HG03439 (cell line): ENCODE data around the gene ARMC12.

Experiments
- ATAC-seq: cut with Tn5 transposase; IDR thresholded peaks from one replicate; pipeline ENCODE4 v1.9.1; 2021; ENCODE audit warnings: mild to moderate bottlenecking, moderate library complexity; ENCODE audit not compliant: unreplicated experiment

Gene ARMC12

DNA sequence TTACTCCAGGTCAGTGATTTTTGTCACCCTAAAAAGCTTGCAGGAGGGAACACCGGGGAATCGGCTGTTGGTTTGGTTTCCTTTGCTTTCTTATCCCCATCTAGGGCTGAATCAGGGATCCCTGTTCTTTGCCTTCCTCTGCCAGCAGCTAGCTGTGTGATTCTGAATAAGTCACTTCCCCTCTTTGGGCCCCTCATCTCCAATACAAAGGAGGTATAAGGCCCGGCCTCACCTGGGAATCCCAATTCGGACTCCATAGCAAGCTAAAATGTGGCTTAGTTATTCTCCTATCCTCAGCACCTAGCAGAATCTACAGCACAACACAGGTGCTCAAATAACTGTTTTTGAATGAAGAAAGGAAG, 18.5 kb upstream of the ARMC12 start:
- no peak for ATAC-seq

DNA sequence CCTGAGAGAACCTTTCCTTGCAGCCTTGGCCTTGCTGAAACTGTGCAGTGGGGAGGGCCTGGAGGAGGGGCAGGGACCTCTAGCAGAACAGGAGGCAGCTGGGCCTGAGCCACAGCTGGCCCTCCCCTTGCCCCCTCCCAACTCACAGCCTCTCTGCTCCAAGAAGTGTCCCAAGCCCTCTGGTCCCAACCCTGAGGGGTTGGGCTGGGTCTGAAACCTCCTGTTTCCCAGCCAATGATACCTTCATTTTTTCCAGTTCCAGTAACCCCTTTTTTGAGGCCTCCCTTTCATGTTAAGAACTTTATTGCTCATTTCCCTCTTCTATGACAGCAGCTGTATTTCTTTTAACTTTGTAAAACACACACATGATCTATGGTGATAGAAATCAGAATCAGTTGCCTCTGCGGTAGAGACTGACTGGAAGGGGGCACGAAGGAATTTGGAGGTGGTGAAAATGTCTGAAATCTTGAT, 17.9 kb upstream of the ARMC12 start:
- no peak for ATAC-seq

DNA sequence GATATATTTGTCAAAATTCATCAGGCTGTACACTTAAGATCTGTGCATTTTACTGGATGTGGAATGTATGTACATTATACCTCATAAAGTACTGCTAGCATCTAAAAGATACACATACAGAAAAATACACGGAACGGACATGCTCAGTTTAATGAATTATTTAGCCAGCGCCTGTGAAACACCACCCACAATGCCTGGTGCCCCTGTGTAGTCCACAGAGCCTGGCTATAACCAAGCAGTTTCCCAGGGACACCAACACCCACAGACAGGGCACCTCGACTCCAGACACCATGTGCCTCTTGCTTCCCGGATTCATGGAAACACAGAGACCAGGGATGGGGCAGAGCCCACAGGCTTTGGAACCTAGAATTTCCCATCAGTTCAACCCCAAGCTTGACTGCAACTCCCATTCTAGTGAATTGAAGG, 17.4 kb upstream of the ARMC12 start:
- ATAC-seq, result no peak

DNA sequence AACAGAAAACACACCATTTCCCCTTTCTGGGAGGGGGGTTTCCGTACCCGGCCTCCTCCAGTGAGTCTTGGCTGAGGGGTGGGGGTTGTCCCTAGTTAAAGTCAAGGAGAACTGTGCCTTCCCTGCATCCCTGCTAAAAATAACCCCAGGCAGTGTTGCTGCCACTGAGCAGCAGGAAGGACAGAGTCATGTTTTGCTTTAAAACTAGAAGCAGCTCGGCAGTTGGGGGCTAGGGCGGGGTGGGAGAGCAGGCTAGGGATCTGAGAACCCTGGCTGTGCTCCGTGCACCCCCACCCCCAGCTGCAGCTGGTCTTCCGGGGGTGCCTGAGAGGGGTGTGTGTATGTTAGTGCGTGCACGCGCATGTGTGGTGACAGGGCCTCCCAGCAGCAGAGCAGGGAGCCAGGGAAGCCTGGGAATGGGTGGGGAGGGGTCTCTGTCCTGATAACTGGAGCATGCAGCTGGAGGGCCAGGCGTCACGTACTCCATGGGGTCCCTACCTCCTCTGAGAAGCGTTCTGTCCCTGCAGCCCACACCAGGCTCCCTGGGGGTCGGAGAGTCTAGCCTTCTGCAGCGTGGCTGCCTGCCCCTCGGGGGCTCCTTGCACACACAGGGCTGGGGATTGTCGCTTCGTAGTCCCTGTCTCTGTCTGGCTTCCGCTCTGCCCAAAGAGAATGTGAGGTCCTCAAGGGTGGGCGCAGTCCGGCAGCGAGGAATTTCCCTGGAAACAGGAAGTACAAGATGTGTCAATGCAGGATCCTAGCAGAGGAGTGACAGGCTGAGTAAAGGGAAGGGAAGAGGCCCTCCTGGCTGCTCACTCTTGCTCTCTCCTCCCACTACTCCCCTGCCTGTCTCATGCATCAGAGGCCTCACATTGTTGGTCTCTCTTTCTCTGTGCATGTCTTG, 16.8 kb upstream of the ARMC12 start:
- ATAC-seq, result no peak

DNA sequence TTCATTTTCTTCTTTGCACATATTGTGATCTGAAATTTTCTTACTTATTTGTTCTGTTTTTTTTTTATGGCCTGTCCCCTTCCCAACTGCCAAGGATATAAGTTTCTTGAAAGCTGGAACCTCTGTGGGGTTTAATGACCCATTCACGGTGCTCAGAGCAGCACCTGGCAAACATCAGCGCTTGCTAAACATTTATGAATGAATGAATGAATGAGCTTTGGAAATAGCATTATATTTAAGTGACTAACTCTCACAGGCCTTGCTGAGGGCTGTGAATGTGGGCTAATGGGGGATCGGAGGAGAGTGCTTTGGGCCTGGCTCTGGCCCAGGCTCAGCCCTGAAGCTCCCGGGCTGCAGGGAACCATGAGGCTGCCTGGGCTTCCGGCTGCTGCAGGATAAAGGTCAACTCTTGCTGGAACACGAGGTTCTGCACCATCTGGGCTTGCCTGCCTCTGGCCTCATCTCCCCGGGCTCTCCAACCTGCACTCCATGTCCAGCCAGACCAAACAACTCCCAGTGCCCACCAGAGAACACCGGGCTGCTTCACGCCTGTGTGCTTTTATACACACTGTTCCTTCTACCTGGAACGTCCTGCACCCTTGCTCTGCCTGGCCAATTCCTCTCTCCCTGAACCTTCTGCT, 14.6 kb upstream of the ARMC12 start:
- ATAC-seq, result no peak

DNA sequence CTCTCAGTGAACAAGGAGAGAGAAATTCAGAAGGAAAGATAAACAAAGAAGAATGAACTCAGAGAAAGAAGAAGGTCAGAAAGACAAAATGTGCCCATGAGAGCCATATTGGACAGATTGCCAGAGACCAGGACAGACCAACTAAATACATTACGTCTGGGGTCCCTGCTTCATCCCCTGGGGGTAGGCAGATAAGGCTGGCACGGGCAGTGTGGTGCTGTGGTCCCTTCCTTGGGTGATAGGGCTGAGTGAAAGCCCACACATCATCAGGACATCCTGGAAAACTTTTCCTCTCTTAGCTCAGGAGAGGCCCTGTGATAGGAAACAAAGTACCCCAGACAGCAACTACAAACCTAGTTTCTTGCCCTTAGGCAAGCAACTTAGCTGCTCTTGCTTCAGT, 13.2 kb upstream of the ARMC12 start:
- no peak for ATAC-seq

DNA sequence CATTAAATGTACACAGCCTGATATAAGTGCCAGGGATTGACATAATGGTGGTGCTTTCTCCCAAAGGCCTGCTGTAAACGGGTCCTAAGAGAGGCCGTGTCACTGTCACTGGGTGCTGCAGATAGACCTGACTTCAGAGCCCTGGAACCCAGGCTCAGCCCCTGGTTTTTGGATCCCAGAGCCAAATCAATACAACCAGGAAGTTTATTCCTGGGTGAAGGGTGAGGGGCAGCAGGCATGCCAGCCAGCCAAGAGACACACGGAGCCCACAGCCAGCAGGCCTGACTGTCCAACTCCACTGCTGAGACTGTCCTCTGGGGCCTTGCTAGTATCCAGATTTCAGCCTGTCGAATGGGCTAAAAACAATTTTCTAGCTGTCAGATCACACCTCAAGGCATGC, 12.8 kb upstream of the ARMC12 start:
- no peak for ATAC-seq

DNA sequence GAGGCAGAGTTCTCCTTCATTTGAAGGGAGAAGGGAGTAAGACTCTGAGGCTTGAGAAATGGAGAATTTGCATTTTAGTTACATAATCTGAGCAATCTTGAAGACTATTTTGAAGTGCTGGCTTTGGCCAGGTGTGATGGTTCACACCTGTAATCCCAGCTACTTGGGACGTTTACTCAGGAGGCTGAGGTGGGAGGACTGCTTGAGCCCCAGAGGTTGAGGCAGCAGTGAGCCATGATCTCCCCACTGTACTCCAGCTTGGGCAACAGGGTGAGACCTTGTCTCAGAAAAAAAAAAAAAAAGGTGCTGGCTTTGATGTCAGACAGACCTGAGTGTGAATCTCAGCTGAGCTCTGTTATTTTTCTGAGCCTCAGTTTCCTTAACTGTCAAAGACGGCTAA, 12.4 kb upstream of the ARMC12 start:
- no peak for ATAC-seq

DNA sequence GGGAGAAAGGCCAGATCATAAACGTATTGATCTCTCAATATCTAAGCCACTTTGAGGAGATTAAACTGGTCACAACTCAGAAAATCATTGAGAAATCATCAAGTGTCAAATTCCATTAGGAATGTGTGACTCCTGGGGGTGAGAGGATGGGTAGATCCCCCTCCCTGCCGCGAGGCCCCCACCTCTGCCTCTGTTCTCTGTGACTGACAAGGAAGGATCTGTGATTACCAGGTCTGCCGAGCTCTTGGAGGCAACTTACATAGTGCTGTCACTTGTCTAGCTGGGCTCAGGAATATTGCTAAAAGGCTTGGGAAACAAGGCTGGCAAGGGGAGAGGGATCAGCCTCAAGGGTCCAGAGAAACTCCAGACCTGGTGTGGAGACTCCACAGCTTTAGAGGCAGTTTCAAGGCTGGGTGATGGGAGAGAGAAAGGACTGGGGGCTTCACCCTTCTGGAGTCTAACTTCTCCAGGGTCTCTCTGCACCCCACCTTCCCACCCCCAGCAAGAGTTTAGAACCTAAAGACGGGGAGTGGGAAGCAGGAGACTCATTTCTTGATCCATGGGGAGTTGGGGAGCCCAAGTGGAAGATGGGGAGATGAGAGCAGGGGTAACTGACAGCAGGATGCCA, 11.6 kb upstream of the ARMC12 start:
- ATAC-seq, result no peak

DNA sequence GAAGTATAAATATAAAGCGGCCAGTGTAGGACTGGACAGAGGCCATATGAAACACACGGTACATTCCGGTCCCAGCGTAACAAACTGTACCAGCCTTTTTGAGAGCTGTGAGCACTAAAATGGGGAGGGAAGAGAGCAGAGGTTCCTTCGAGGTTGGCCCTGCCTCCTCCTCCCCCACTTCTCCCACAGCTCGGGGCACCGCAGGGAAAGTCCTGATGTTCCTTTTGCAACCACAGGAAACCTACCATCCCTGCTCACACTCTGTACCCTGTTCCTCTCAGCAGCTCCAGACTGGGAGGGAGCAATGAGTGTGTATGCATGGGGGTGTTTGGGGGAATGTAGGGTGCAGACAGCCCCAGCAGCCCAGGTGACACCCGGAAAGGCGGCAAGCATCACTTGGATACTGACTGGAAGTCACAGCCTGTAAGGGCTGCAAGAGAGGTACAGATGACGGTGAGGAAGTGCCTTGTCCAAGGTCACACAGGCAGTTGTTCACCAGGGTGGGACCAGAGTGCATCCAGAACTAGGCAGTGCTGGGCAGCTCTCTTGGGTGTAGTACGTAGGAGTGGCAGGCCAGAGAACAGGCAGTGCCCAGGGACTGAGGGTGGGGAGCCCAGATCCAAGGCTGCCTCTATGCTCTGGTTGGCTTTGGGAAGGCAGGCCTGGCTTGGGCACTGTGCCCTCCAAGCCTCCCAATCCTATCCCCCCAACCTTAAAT, 11.0 kb upstream of the ARMC12 start:
- ATAC-seq, result no peak

DNA sequence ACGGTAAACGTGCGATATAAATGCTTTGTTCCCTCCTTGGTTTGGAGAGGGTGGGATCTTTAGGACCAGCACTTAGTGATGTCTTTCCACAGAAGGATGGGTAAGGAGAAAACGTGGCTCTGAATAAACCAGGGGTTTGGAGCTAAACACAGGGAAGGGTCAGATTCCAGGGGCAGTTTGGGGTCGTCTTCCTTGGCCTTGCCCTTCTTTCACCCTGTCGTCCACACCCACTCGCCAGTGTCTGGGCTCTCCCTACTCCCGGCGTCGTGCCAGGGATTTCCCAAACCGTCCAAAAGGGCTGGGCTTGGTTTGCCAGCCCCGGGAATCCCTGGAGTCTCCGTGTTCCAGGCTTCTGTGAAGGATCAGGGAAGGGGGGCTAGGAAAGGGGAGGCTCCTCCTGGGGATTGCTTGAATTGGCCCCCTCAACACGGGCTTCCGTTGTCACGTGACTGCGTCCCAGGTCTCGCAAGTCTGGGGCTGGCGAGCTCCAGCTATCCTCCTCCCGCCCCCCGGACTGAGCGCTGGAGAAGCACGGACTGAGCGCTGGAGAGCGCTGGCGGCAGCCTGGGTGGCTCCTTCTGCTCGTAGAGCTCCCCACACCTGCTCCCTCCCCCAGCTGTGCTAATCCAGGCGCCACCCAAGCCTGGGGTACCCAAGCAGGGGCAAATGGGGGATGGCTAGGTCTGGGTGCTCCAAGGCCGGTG, 9.4 kb upstream of the ARMC12 start:
- ATAC-seq, result peak; percentile 8

DNA sequence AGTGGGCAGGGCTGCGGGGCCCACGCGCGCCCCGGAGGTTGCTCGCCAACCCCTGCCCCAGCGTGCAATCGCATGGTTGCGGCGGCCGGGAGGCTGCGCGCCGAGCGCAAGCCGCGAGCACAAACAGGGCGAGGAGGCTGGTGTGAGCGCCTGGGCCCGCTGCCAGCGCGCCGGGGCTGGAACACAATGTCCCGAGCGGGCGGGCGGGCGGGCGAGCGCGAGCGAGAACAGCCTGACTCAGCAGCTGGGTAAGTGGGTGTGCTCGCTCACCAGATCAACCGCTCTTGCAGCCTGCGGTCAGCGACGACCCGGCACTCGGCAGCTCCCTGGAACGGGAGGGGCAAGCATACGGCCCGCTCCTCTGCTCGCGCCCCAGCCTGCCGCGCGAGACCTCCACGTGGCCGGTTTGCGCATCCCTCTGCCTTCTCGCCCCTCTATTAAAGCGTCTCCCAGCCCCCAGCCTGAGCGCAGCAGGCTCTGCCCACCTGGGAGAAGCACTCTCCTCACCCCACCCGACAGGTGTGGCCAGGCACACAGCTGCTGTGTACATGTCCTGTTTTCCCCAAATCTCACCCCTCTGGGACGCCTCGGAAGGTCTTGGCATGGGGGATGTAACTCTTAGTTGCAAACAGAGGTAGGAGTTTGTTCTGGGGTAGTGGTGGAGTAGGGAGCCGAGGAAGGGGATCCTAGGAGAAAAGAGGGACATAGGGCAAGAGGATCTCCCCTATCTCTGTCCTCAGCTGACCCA, 8.7 kb upstream of the ARMC12 start:
- peak; percentile 51 for ATAC-seq

DNA sequence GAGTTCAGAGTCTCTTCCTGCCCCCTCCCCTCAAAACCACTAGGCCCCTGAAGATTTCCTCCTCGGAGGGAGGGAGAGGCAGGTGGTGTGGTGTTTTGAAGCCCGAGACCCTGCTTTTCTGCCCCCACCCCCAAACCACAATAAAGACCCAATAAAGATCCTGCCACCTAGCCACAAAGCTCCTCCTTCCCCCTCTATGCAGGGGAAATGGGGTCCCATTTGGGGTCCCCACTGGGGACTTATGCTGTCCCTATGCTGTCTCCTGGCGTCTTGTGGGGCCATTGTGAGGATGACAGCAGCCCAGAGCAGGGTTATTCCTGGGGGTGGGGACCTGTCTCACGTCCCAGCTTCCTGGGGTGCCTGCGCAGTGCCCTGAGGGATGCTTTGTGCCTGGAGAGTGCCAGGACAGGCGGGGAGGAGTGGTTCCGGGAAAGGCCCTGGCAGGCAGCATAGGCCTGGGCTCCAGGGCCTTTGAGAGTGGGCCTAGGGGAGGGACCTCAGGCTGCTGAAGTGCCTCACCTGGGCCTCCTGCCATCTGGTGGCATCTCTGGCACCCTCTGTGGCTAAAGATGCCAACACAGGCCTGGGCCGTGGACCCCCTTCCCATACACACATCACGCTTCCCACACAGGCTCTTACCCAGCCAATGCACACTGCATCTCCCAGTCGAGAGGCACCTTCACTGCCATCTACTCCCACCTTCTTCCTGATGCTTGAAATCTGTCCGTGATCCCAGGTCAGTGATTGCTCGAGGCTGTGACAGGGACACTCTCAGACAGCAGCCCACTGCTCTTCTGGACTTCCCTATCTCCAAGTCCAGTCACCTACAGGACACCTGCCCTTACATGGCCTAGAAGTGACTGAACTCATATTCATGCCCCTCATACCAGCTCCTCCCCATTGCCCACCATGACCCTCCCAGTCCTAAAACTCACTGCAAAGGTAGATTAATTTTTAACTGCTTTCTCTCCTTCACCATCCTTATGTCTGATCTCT, 7.9 kb upstream of the ARMC12 start:
- no peak for ATAC-seq

DNA sequence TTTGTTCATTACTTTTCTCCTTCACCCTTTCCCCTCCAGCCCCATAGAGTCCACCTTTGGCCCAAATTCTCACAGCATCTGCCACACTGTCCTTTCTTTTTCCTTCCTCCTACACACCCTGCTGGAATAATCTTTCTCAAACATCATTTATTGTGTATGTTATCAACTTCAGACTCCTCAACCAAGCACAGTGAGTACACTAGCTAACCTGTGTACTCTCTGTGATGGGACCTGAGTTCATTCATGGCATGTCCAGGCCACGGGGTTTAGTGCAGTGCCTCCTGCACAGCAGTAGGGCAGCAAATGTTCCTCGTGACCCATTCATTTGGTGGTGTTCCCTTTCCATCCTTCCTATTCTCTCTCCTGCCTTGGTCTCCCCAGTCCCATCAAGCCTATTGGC, 7.1 kb upstream of the ARMC12 start:
- ATAC-seq, result no peak

DNA sequence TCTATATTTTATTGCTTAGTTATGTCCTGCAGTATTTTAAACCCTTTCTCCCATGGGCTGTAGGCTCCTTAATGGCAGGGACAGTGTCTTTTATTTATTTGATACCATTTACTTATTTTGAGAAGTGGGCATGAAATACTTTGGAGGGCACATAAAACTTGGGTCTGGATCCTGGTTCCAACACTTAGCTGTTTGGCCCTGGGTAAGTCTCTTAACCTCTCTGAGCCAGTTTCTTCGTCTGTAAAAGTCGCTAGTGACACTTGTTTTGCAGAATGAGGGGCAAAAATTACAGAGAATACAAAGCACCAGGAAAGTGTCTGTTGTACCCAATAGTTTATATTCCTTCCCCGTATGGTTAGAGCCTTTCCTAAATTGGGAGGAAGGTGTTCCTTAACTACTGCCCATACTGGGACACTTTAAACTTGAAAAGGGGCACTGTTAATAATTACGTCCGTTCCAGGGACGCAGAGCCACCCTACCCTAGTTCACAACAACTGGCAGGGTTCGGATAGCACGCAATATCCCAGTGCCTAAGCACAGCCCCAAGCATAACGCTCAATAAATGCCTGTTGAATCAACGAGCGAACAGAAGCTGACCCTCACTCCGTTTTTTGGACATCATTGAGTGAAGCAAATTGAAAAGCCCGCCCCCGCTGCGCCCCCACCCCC, 6.0 kb upstream of the ARMC12 start:
- ATAC-seq, result no peak

DNA sequence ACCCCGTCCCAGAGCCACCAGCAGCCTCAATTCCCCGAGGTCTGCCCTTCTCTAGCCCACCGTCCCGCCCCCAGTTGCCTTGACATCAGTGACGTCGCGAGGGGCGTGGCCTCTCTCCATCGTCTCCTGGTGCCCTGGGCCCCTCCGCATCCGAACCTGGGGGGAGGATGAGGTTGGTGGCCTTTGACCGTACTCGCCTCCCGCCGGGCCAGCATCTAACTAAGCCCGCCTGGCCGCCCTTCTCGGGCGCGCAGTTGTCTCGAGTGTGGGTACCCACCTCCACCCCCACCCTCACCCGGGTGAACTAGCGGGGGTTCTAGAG, 5.5 kb upstream of the ARMC12 start:
- ATAC-seq, result peak; percentile 41

DNA sequence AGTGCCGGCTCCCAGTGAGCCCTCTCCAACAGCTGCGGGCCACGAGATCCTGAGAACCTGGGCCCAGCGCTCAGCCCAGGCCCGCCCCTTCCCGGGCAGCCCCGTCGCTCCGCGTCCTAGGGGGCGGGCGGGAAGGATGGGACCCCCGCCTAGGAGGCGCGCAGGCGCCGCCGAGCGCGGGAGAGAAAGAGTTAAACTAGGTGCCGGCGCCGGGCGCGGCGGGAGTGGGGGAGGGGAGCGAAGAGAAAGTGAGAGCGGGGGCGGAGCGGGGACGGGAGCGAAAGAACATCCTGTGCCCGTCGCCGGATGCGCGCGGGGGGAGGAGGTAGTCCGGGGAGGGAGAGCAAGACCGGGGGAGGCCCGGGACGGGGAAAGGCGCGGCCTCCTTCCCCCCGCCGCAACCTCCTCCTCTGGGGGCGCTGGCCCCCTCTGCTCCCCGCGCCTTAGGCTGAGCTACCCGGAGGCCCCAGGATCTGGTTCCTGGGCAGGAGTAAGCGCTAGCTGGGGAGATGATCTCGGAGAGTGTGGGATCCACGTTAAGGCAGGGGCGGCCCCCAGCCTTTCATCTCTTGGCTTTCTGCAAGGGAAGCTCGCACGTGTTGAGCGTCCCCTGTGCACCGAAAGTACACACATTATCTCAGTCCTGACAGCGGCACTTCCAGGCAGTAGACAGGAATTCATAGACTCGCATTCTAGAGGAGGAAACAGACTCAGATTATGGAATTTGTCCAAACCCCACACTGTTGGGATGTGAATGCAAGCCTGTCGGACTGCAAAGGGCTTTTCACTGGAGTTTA, 4.9 kb upstream of the ARMC12 start:
- ATAC-seq, result peak; percentile 48

DNA sequence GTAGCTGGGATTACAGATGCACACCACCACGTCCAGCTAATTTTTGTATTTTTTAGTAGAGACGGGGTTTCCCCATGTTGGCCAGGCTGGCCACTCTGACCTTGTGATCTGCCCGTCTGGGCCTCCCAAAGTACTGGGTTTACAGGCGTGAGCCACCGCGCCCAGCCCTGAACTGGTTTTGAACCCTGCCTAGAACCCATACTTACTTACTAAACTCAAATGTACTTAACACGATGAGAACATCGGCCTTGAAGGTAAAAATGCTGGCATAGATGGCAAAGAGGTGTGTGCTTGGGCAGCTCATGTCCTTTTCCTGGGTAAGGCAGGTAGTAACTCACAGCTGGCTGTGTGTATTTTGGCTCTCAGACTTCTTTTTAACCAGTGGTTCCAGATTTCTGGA, 3.2 kb upstream of the ARMC12 start:
- ATAC-seq, result no peak
